C4-2B (cell line): Measurements from ENCODE around the gene PTGES3.

Experiments
- ZFX ChIP-seq: fragments of 450-650 bp; IDR thresholded peaks from 2 replicates; pipeline ENCODE4 v1.6.1; 2017
- TF ChIP-seq, protein P1 (sequence below): fragments of 450-650 bp; conservative IDR thresholded peaks from 2 replicates; pipeline ENCODE4 v1.5.1; 2017; ENCODE audit warnings: mild to moderate bottlenecking

DNA sequence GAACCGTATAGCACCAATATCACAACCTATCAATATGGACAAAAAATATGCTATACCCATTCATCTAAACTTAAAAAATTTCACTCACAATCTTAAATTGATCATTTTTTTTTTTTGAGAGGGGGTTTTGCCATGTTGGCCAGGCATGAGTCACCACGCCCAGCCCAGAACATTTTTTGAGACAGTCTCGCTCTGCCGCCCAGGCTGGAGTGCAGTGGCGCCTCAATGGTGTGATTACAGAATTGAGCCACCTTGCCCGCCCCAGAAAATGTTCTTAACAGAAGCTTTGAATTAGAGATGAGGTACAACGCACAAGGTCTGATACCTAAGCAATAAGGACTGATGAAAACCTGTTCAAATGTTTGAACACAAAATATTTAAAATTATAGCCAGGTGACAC, 26.5 kb downstream of the PTGES3 start:
- TF ChIP-seq, protein P1, sequence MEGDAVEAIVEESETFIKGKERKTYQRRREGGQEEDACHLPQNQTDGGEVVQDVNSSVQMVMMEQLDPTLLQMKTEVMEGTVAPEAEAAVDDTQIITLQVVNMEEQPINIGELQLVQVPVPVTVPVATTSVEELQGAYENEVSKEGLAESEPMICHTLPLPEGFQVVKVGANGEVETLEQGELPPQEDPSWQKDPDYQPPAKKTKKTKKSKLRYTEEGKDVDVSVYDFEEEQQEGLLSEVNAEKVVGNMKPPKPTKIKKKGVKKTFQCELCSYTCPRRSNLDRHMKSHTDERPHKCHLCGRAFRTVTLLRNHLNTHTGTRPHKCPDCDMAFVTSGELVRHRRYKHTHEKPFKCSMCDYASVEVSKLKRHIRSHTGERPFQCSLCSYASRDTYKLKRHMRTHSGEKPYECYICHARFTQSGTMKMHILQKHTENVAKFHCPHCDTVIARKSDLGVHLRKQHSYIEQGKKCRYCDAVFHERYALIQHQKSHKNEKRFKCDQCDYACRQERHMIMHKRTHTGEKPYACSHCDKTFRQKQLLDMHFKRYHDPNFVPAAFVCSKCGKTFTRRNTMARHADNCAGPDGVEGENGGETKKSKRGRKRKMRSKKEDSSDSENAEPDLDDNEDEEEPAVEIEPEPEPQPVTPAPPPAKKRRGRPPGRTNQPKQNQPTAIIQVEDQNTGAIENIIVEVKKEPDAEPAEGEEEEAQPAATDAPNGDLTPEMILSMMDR = no peak
- no peak for TF ChIP-seq ZFX
